NCI-H146 treated with DMSO at 0.1 percent for 48 hours (cell line): Measurements from ENCODE around the gene GYS1.
A peak's percentile ranks its signal among the peaks of the same experiment; 100 is the strongest.
"Not testable (repeated sequence)": the region's sequence is repeated elsewhere in the genome, so short reads cannot be mapped to it uniquely, and the experiment has no call there.

Experiments used
- DNase-seq: peaks from one replicate; lab custom pipeline; 2025; ENCODE audit not compliant: unreplicated experiment; lab: John Stamatoyannopoulos, UW

The GYS1 gene

GRCh38 chr19:49018388-49019241, 25.5 kb upstream of the GYS1 start:
- DNase-seq = not testable (repeated sequence)

- DNase-seq = peak; percentile 46
These were observed 24.7 kb upstream of the GYS1 start for GRCh38 chr19:49017666-49018351.

GRCh38 chr19:49017041-49017665, 24.0 kb upstream of the GYS1 start, which contains the start of gene LHB:
TSS of gene LHB (minus strand) at chr19:49017091. CDS start at chr19:49017081, 10 bp downstream.
- no peak for DNase-seq

DNA sequence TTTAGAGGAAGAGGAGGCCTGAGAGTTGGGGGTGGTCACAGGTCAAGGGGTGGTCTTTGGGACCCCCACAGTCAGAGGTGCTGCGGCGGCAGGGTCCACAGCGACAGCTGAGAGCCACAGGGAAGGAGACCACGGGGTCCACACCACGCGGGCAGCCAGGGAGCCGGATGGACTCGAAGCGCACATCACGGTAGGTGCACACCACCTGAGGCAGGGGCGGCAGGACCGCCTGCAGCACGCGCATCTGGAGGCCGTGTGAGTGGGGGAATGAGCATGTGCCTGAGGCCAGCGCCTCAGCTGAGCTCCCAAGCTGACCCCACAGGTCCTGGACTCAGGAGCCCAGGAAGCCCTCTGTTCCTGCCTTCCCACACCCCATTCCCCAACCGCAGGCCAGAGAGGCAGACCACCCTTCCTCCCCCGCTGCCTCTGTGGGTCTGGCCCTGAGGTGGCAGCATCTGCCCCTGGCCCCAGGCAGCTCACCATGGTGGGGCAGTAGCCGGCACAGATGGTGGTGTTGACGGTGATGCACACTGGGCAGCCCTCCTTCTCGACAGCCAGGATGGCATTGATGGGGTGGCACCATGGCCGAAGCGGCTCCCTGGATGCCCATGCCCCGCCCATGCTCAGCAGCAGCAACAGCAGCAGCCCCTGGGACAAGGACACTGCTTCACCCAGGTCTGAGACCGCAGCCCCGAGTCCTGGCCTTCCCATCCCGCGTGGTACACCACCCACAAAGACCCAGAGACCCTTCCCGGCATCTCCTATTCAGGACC, 23.1 kb upstream of the GYS1 start:
- DNase-seq = no peak

DNA sequence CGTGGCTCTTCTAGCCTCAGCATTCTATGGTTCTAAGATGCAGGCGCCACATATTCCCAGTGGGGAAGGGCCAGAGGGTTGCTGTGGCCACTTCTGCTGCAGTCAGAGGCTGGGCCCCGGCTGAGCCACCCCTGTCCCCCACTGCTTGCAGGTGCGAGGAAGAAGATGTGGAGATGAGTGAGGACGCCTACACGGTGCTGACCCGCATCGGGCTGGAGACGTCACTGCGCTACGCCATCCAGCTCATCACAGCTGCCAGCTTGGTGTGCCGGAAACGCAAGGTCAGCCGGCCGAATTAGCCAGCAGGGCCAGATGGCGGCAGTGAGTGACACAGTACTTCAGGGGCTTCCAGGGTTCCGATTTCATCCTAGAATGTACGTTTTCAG, 21.8 kb upstream of the GYS1 start:
- no peak for DNase-seq

DNA sequence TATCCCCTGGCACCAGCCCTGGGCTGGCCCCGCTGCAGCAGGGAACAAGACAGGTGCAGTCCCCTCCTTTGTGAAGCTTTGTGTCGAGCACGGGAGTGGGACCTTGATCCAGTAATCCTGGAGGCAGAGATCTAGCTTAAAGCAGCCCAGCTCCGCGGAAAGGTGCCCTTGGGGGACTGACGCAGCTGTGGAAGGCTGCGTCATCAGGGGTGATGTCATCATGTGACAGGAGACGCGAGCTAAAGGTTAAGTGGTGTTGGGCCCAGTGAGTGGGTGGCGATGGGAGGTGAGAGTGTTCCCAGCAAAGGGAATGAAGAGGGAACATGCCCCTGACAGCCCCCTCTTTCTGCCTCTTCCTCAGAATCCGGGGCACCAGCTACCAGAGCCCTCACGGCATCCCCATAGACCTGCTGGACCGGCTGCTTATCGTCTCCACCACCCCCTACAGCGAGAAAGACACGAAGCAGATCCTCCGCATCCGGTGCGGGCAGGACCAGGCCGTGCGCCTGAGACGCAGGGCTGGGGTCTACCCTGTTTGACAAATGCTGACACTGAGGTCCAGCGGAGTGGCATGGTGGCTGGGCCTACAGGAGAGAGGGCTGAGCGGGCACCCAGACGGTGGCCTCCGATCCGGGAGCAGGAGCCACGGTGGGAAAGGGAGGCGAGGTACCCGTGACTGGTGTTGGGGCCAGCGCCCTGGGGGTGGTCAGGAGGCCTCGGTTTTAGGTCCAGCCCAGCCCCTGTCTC, 21.2 kb upstream of the GYS1 start:
- DNase-seq = no peak

- DNase-seq = no peak
These were observed 18.1 kb upstream of the GYS1 start for GRCh38 chr19:49011194-49011593.

DNA sequence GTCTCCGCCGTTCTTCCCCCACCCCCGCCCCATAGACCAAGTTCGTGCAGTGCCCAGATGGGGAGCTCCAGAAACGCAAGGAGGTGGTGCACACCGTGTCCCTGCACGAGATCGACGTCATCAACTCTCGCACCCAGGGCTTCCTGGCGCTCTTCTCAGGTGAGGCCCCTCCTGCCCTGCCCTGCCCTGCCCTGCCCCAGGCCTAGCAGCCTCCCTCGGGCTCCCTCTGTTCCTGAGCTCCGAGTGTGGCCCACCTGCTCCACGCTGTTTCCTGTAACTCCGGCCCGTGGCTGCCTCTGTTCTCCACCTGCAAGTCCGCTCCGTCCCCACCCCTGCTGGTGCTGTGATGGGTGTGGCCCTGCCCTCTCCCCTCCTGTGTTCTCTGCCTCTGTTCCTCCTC, 17.3 kb upstream of the GYS1 start:
- no peak for DNase-seq

DNA sequence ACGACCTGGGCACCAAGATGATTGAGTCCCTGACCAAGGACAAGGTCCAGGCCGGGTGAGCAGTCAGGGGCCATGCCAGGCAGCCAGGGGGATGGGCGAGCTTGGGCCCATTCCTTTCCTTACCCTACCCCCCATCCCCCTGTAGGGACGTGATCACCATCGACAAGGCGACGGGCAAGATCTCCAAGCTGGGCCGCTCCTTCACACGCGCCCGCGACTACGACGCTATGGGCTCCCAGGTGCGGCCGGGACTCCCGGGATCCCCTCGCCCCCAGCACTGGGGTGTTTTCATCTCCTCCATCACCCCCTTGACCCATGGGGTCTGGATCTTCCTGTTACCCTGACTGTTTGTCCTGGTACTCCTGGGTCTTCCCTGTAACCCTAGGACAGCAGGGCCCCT, 16.7 kb upstream of the GYS1 start:
- no peak for DNase-seq

DNA sequence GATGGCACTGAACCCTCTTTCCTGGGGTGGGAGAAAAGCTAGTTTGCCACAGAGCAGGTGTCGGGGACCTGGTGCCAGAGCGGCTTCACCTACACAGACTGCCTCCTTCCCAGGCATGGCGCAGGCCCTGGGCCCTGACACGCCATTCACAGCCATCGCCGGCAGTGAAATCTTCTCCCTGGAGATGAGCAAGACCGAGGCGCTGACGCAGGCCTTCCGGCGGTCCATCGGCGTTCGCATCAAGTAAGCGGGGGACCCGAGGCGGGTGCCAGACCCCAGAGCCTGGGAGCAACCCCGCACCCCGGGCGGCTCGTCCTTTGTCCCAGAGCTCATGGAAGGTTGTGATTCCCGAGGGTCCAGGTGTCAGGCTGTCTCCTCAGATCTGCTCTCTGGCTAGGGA, 13.8 kb upstream of the GYS1 start:
- no peak for DNase-seq

- DNase-seq = no peak
These were observed 12.0 kb upstream of the GYS1 start for GRCh38 chr19:49004964-49005614.

GRCh38 chr19:49004133-49004532, 11.0 kb upstream of the GYS1 start:
- no peak for DNase-seq

DNA sequence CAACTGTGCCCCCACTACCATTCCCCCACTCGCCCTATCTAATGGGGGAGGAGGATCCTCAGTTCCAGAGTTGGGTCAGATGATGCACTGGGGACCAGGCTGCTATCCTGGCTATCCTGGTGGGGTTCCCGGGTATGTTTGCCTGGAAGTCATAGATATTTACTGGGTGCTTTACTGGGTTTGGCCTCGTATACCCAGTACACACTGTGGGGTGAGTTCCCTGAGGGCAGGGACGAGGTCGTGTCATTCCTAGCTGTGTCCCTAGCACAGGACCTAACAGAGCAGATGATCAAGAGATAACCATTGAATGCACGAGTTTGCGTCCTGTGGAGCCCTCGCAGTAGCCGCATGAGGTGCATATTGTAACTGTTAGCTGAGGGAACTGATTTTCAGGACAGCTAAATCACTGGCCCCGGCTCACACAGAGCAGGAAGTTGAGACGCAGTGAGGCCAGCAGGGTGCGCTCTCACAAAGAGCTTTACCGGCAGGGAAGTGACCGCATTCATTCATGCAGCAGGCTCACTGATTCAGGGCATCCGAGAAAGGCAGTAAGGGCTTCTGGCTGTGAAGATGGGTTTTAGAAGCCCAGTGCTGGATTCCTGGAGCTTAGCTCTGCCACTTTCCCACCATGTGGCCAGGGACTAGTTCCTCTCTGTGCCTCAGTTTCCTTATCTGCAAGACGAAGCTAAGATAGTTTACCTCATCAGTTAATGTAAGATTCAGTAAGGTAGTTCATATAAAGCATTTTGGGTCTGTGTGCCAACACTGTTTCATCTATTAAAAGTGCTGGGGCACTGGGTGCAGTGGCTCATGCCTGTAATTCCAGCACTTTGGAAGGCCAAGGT, 6.6 kb upstream of the GYS1 start:
- DNase-seq = no peak

- no peak for DNase-seq
These were observed 4.9 kb upstream of the GYS1 start for GRCh38 chr19:48997972-48998371.

- DNase-seq = no peak
These were observed 902 bp upstream of the GYS1 start for GRCh38 chr19:48994035-48994386.

- no peak for DNase-seq
These were observed 431 bp downstream of the GYS1 start for GRCh38 chr19:48992581-48993174.

DNA sequence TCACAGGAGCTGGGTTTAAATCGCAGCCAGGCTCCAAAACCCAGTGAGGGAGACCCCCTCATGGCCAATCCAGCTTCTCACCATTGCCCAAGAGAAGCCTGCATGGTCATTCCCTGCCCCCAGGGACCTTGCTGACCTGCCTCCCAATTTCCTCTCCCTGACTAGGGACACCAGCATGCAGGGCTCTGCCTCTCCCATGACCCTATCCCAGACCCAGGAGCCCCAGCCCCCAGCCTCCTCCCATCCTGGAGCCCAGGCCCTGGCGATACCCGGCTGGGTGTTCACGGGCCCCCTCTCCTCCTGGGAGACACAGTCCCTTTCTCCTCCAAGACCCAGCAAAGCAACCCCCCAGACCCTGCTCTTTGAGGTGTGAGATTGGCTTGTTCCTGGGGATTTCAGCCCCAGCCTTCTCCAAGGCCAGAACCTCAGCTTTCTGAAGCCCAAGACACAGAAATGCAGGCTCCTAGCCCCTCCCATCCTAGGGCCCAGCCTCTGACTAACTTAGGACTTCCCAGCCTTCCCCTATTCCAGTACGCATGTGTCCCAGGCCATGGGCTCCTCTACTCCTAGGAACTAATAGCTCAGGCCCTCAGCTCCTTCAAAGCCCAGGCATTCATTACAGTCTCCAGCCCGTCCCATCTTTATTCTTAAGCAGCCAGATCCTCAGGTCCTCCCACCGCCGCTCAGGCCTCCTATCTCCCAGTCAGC, 1.1 kb downstream of the GYS1 start:
- no peak for DNase-seq

DNA sequence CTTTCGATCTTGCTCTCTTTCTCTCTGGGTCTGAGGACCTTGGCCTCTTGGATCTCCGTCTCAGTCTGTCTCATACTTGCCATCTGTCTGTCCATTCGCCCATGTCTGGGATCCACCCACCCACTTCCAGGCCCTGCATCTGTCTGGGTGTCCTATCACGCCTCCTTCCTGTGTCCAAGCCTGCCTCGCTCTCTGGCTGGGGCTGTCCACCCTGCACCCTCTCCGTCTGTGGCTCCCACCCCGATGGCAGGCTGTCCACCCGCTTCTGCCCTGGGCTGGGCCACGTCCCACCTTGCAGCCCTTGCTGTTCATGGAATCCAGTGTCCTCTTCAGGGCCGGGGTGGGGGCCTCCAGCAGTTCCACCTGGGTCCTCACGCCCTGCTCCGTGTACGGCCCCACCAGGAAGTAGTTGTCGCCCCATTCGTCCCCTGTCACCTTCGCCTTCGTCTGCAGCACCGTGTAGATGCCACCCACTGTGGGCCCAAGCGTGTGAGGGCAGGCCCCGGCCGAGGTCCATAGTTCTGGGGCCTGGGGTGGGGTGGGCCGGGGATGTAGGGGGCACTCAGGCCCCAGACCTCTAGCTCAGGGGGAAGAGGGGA, 2.0 kb downstream of the GYS1 start:
- DNase-seq = no peak
